A549 (cell line): Measurements from ENCODE around the gene UVRAG.

Experiments used
- CEBPB ChIP-seq, 2 experiments: fragments of >200 bp in 1 of 2; sonication (Bioruptor Twin) in 1 of 2; formaldehyde crosslinking in 1 of 2; IDR thresholded peaks; 2 replicates each; pipeline ENCODE4 v1.6.1; 2012 to 2016
- CTCF ChIP-seq: fragments of >200 bp; sonication (Bioruptor Twin); formaldehyde crosslinking; IDR thresholded peaks from 3 replicates; pipeline ENCODE4 v1.5.1; 2016
- MAX ChIP-seq: IDR thresholded peaks from 2 replicates; pipeline ENCODE4 v1.6.1; 2012
- USF2 ChIP-seq: fragments of 450-650 bp; IDR thresholded peaks from 2 replicates; pipeline ENCODE4 v1.6.1; 2014; ENCODE audit warnings: antibody characterized with exemption

GRCh38 chr11:76173663-76174062 is 358.7 kb downstream of the UVRAG start:
- TF ChIP-seq CTCF (no peak), CEBPB (IDR thresholded peaks at IDR 0.05) (no peak), USF2 (no peak), MAX (no peak)
